Islet precursor cell (in vitro differentiated cells): ENCODE data around the gene ADAP2.
"Not testable (repeated sequence)": the region's sequence is repeated elsewhere in the genome, so short reads cannot be mapped to it uniquely, and the experiment has no call there.

ENCODE experiments used
- DNase-seq: peaks from one replicate; pipeline ENCODE4 v3.0.0-alpha.2; 2018

The ADAP2 gene

DNA sequence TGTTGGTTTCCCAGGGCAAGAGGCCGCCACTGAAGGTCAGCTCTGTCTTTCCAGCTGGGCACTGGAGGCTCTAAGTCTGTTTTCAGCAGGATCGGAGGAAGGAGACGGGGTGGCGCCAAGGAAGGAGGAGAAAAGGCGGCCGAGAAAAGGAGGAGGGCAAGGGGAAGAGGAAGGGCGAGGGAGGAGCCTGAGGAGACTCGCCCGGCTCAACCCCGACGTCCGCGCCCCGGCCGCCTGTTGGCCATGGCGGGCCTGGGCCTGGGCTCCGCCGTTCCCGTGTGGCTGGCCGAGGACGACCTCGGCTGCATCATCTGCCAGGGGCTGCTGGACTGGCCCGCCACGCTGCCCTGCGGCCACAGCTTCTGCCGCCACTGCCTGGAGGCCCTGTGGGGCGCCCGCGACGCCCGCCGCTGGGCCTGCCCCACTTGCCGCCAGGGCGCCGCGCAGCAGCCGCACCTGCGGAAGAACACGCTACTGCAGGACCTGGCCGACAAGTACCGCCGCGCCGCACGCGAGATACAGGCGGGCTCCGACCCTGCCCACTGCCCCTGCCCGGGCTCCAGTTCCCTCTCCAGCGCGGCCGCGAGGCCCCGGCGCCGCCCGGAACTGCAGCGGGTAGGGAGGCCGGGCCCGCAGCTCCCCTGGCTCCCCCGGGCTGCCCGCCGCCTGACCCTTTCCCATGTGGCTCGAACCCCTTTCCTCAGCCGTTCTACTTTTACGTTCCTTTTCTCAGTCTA, 49.3 kb downstream of the ADAP2 start, which contains the start of gene RNF135:
Gene RNF135, plus strand, starts transcription at position 209 of the 737 bp plus-strand sequence. Its CDS starts 35 bp downstream, at position 244.
- peak; percentile 98 for DNase-seq

DNA sequence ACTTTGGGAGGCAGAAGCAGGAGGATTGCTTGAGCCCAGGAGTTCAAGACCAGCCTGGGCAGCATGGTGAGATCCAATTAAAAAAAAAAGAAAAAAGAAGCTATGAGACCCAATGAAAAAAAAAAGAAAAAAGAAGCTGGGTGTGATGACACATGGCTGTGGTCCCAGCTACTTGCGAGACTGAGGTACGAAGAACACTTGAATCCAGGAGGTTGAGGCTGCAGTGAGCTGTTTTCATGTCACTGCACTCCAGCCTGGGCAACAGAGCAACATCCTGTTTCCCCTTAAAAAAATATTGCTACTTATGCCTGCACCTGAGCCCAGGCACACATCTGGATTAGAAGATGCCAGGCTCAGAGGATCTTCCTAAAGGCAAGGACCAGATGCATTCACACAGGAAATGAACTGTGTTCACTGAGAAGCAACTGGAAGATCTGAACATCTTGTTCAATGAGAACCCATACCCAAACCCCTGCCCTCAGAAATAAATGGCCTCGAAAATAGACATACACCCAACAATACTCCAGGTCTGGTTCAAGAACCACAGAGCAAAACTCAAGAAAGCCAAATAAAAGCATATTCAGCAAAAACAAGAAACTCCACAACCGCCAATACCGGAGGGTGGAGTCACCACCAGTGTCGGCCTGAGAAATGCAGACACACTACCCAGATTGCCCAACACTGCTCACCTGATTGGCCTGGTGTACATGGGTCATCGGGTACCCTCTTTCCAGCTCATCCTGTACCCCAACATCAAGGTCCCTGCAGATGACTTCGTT, 53.5 kb downstream of the ADAP2 start:
- DNase-seq = peak; percentile 37

DNA sequence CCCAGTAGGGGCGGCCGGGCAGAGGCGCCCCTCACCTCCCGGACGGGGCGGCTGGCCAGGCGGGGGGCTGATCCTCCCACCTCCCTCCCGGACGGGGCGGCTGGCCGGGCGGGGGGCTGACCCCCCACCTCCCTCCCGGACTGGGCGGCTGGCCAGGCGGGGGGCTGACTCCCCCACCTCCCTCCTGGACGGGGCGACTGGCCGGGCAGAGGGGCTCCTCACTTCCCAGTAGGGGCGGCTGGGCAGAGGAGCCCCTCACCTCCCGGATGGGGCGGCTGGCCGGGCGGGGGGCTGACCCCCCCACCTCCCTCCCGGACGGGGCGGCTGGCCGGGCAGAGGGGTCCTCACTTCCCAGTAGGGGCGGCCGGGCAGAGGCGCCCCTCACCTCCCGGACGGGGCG, 58.2 kb downstream of the ADAP2 start:
- not testable (repeated sequence) for DNase-seq

DNA sequence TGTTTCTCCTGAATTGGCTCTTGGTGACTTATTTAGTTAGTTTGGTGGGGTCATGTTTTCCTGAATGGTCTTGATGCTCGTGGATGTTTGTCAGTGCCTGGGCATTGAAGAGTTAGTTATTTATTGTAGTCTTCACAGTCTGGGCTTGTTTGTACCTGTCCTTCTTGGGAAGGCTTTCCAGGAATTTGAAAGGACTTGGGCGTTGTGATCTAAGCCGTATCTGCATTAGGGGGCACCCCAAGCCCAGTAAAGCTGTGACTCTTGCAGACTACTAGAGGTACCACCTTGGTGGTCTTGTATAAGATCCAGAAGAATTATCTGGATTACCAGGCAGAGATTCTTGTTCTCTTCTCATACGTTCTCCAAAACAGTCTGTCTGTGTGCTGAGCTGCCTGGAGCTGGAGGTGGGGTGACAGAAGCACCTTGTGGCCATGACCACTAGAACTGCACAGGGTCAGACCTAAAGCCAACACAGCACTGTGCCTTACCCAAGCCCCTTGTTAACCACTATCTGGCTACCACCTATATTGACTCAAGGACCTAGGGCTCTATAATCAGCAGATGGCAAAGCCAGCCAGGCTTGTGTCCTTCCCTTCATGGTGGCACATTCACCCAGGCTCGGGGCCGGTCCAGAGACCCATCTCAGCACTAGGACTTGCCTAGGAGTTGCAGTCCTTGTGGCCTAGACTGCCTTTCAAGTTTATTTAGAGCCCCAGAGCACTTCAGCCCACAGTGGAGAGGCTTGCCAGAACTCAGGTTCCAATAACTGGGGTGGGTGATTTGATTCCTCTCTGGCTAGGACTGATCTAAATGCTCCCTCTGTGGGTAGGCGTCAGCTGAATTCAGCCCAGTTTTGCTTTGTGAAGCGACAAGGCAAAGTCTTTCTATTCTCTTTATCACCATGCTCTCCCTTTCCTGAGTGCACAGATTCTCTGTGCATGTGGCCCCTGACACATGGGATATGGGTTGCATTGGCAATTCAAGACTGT, 60.1 kb downstream of the ADAP2 start:
- DNase-seq = no peak

DNA sequence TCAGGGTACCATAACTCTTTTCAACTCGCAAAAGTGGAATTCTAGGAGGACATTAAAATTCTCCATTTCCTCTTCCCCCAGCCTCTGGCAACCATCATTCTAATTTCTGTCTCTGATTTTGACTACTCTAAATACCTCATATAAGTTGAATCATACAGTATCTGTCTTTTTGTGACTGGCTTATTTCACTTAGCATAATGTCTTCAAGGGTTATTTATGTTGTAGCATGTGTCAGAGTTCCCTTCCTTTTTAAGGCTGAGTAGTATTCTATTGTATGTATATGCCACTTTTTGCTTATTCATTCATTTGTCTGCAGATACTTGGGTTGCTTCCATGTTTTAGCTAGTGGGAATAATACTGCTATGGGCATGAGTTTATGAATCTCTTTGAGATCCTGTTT, 61.1 kb downstream of the ADAP2 start:
- no peak for DNase-seq

DNA sequence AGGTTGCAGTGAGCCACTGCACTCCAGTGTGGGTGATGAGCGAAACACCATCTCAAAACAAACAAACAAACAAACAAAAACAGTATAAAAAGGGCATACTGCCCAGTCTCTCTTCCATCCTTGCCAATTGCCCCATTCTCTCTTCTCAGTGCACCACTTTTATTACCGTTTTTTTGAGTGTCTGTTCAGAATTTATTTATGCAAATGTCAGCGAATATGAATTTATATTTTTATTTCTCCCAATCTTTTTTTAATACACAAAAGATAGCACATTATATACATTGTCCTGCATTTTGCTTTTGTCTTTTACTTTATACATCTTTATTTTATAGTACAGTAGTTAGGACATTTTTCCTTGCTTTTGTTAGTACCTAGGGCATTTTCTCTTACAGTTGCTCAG, 68.7 kb downstream of the ADAP2 start:
- peak; percentile 15 for DNase-seq

DNA sequence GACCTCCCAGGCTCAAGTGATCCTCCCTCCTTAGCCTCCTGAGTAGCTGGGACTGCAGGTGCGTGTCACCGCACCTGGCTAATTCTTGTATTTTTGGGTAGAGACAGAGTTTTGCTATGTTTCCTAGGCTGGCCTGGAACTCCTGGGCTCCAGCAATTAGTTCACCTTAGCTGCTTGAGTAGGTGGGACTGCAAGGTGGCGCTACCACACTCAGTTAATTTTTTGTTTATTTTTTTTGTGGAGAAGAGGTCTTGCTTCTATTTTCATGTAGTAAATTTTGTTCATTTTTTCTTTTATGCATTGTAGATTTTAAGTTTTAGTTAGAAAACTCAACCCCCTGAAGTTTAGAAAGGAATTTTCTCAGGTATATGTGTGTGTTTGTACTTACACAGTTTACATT, 70.8 kb downstream of the ADAP2 start:
- peak; percentile 14 for DNase-seq

DNA sequence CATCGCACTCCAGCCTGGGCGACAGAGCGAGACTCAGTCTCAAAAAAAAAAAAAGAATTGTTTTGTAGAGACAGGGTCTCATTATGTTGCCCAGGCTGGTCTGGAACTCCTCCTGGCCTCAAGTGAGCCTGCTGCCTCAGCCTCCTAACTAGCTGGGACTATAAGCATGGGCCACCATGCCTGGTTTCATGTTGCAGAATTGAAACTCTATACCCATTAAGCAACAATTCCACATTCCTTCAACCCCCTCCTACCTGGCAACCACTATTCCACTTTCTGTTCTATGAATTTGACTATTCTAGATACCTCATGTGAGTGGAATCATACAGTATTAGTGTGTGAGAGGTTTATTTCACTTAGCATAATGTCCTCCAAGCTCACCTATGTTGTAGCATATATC, 73.6 kb downstream of the ADAP2 start:
- DNase-seq = peak; percentile 26

DNA sequence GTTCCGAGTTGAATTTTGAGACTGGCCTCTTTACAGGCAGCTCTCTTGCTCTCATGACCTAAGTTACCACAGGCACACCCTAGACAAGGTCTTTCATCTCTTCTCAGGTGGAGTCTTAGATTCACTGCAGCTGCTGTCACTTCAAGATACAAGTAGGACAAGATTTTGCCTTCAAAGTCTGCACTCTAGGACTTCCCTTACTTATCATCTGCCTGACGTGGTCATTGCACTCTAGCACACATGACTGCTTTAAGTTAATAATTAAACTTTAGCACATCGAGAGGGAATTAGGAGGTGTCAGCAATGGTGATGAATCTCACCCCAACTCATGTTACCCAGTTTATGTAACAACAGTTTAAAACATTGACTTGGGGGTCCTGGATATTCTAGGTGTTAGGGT, 74.7 kb downstream of the ADAP2 start:
- no peak for DNase-seq

DNA sequence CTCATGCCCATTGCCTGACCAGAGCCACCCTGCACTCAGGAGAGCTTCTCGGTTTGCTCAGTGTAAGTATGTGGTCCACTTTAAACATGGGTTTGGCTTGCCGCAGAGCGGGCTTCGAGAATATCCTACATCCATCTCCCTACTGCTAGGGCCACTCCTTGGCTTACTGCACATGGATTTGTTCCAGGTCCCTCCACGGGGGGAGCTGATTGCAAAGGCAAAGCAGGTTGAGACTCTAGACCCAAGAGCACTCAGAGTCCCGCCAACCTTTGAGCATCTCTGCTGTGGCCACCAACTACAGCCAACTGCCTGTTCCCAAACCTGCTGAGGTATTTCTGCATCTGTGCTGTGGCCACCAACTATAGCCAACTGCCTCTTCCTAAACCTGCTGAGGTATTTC, 75.5 kb downstream of the ADAP2 start:
- DNase-seq = no peak

DNA sequence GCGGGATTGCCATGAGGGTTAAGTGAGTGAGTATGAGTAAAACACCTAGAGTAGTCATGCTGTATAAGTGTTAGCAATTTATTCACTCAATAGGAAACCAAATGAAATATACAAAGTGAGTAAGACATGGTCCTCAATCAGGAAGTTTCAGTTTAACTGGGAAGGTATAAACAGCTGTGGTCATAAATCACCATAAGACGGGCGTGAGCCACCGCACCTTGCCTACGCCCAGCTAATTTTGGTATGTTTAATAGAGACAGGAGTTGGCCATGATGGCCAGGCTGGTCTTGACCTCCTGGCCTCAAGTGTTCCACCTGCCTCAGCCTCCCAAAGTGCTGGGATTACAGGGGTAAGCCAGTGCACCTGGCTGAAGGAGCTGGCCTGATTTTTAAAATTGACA, 76.1 kb downstream of the ADAP2 start:
- DNase-seq = no peak

DNA sequence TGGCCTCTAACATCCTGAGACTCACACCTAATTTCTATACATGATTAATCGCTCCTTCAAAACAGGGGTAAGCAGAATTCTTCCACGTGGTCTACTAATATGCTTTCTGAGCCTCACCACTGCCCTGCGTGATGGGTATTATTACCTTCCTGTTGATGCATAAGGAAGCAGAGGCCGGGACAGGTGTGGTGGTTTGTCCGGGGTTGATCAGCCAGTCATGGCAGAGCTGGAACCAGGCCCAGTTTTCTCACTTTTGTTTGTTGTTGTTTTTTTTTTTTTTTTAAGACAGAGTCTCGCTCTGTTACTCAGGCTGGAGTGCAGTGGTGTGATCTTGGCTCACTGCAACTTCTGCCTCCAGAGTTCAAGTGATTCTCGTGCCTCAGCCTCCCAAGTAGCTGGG, 80.3 kb downstream of the ADAP2 start:
- DNase-seq = no peak

DNA sequence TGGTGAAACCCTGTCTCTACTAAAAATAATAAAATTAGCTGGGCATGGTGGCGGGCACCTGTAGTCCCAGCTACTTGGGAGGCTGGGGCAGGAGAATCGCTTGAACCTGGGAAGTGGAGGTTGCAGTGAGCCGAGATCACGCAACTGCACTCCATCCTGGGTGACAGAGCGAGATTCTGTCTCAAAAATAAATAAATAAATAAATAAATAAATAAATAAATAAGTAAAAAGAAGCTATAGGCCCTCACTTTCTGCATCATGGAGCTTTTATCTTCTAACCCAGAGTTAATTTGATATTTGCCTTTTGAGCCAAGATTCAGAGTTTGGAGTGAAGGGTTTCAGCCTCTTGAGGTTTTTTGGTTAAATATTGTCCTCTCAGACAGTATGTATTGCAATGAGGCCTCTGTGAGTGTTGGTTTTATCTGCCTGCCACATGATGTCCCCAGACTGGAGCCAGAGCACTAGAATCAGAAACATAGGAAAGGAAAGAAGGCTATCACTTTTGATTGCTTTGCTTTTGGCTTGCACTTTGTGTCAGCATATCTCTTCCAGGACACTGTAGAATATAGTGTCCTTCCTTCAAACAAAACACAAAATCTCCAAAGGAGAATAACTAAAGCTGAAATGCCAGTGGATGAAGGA, 81.6 kb downstream of the ADAP2 start:
- DNase-seq = no peak

DNA sequence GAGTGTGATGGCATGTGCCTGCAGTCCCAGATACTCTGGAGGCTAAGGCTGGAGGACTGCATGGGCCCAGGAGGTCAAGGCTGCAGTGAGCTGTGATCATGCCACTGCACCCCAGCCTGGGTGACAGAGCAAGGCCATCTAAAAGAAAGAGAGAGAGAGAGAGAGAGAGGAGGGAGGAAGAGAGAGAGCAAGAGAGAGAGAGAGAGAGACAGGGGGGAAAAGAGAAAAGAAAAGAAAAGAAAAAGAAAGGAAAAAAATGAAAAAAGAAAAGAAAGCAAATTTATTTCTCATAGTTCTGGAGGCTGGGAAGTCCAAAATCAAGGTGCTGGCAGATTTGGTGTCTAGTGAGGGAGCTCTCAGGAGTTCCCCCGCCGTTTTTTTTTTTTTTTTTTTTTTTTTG, 82.4 kb downstream of the ADAP2 start:
- no peak for DNase-seq

DNA sequence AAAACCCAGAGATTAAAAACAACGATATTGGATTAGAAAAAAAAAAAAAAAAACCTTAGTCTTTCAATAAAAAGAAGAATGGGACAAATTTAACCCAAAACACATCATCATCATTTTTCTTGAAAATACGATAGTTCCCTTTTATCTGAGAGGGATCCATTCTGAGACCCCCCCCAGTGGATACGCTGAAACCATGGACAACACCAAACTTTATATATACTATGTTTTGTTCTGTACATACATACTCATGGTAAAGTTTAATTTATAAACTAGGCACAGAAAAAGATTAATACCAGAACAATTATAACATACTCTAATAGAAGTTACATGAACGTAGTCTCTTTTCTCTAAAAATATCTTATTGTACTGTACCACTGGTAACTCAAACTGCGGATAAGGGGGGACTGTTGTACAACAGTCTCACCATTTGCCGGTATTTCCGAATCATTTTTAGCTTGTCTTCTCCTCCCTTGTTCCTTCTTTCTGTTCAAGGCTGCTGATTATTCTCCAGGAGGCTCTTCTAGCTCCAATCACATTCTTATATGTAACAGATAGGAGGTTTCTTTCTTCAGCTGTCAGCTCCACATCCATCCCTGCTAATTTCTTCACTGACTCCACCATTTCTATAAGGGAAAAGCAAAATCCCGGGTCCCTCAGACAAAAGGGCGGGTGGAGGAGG, 86.1 kb downstream of the ADAP2 start:
- no peak for DNase-seq

DNA sequence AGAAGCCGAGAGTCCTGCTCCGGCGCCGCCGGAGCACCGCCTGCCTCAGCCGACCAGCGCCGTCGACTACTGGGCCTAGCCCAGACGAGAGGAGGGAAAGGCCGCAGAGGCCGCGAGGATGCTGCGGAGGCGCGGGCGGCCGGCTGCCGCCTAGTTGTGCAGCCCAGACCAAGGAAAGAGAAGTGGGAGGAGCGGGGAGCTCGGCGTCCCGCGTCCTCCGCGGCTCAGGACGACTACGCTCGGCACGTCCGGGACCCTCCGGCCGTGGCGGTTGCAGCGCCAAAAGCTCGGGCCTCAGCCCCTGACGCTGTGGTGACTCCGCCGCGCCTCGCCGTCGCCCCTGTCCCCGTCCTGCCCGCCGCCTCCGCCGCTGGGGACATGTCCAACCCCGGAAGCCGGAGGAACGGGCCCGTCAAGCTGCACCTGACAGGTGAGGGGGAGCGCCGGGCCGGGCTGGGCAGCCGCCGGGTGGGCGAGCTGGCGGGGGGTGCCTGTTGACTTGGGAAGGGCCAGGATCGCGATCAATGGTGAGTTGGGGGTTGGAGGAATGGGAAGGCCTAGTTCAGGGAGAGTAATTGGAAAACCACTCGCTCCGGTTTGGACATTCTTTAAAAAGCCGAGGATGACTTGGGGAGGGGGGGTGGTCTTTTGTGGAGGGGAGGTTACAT, 86.8 kb downstream of the ADAP2 start:
- DNase-seq = peak; percentile 92
